AG10803 (cell line): ENCODE results near the gene MYH7B.

Source experiments
- DNase-seq: peaks from one replicate; pipeline ENCODE4 v3.0.0; 2010; ENCODE audit warnings: low read depth
- H3K4me3 ChIP-seq: 2 replicates; pipeline ENCODE4 v1.5.1; 2011; ENCODE audit warnings: mild to moderate bottlenecking, low read length, control low read depth
- CTCF ChIP-seq: conservative IDR thresholded peaks from 2 replicates; pipeline ENCODE4 v1.5.1; 2011; ENCODE audit warnings: mild to moderate bottlenecking, low read length, control low read depth, inconsistent platforms

Gene MYH7B

GRCh38 chr20:35000922-35001595 is 45.4 kb downstream of the MYH7B start:
- no peak for TF ChIP-seq CTCF
- H3K4me3 ChIP-seq: no peak overlapping the region
- no peak for DNase-seq

GRCh38 chr20:35001596-35002362 is 46.1 kb downstream of the MYH7B start:
- no peak for DNase-seq
- TF ChIP-seq CTCF: peak; percentile 10; the same call in 1 of the 2 replicates
- H3K4me3 ChIP-seq: no peak overlapping the region

- TF ChIP-seq CTCF: no peak
- no peak overlapping the region for H3K4me3 ChIP-seq
- DNase-seq: no peak
Measured at GRCh38 chr20:35002426-35003210, 47.0 kb downstream of the MYH7B start.

GRCh38 chr20:35003211-35004031 is 47.8 kb downstream of the MYH7B start:
- TF ChIP-seq CTCF: no peak
- no peak overlapping the region for H3K4me3 ChIP-seq
- DNase-seq: no peak

GRCh38 chr20:35004051-35004725 is 48.5 kb downstream of the MYH7B start:
- no peak for DNase-seq
- H3K4me3 ChIP-seq: no peak overlapping the region
- no peak for TF ChIP-seq CTCF

GRCh38 chr20:35004749-35005462 is 49.2 kb downstream of the MYH7B start:
- DNase-seq: no peak
- TF ChIP-seq CTCF: no peak
- no peak overlapping the region for H3K4me3 ChIP-seq
